ENCODE data around the gene TMEM9. TPM values are rescaled to one million over a fixed set of nuclear protein-coding genes. Genes with fewer than 3 reads are reported as not detected.

Gene TMEM9
- total RNA-seq (2014; rRNA removed; shearing (Covaris generic)) = 228 and 249 TPM in 2 replicates

GRCh38 chr1:201154389-201155165 is at the start of gene TMEM9:
Gene TMEM9 (minus strand): TSS chr1:201154474. CDS start chr1:201153923, 551 bp downstream.
- peaks cover 23% of the 10 kb centered on the region for H3K36me3 ChIP-seq (replicated peaks; ENCODE audit: control insufficient read depth, insufficient read depth, low read length)
- peak; percentile 96 for DNase-seq
- H3K27me3 ChIP-seq (ENCODE audit: control insufficient read depth, insufficient read depth, low read length) = no peaks in the 10 kb centered on the region; the same call in 1 of the 2 replicates
- peak within 1 kb of the TSS; percentile 69 for H3K4me3 ChIP-seq (ENCODE audit: insufficient read depth, low read depth, low read length)

DNA sequence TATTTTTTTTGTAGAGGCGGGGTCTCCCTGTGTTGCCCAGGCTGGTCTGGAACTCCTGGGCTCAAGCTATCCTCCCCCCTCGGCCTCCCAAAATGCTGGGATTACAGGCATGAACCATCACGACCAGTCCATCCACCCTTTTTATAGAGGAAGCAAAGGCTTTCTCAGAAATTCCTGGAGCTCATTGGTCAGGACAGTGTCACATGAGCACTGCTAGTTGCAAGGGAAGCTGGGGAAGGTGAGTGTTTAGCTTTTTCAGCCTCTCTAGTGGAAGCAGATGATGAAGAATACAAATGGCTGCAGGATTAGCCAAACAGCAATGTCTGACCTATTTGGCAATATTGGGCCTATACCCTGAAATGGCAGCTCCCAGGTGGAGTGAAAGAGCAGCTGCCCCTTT is 44.3 kb upstream of the TMEM9 start:
- no peaks in the 10 kb centered on the region for H3K27me3 ChIP-seq (ENCODE audit: control insufficient read depth, insufficient read depth, low read length)
- no peak overlapping the region for H3K4me3 ChIP-seq (ENCODE audit: insufficient read depth, low read depth, low read length)
- no peak for DNase-seq
- H3K36me3 ChIP-seq (replicated peaks; ENCODE audit: control insufficient read depth, insufficient read depth, low read length) = no peaks in the 10 kb centered on the region

DNA sequence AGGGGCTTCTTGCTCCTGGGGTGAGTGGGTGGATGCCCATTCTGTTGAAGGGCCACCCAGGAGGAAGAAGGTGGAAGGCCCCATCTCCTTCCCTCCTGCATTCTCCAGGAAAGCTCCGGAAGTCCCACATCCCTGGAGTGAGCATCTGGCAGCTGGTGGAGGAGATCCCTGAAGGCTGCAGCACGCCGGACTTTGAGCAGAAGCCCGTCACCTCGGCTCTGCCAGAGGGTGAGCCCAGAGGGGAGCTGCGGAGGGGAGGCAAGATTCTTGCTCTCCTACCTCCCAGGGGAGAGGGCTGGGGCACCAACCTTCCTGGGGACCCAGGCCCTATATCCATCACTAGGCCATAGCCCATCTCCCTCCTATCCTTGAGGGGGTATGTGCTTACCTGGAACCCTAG is 39.8 kb upstream of the TMEM9 start:
- no peak for DNase-seq
- Histone ChIP-seq H3K36me3 (replicated peaks; ENCODE audit: control insufficient read depth, insufficient read depth, low read length) (no peaks in the 10 kb centered on the region), H3K27me3 (ENCODE audit: control insufficient read depth, insufficient read depth, low read length) (no peaks in the 10 kb centered on the region; the same call in 1 of the 2 replicates), H3K4me3 (ENCODE audit: insufficient read depth, low read depth, low read length) (no peak overlapping the region)

DNA sequence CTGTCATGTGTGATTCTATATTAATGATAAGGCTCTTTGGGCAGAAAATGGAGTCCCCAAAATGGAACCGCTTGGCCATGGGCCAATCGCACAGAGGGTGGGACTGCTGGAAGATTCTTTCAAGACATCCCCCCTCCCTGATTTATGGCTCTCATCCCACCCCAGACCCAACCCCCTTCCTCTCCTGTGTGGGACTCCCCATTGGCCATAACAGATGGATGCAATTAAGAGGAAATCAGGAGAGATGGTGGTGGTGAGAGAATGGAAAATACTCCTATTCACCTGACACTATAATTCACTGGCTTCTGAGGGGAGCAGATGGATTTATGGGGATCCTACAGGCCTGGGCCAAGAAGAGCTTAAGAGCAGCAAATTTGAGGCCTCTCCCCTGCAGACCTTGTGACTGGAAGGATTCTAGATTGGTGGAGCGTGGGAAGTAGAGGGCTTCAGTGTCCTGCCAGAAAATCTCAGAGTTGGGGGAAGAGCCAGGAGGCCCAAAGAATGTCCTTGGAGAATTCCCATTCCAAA is 38.1 kb upstream of the TMEM9 start:
- H3K36me3 ChIP-seq (replicated peaks; ENCODE audit: control insufficient read depth, insufficient read depth, low read length) = no peaks in the 10 kb centered on the region
- no peaks in the 10 kb centered on the region; the same call in 1 of the 2 replicates for H3K27me3 ChIP-seq (ENCODE audit: control insufficient read depth, insufficient read depth, low read length)
- DNase-seq = no peak
- no peak overlapping the region for H3K4me3 ChIP-seq (ENCODE audit: insufficient read depth, low read depth, low read length)

DNA sequence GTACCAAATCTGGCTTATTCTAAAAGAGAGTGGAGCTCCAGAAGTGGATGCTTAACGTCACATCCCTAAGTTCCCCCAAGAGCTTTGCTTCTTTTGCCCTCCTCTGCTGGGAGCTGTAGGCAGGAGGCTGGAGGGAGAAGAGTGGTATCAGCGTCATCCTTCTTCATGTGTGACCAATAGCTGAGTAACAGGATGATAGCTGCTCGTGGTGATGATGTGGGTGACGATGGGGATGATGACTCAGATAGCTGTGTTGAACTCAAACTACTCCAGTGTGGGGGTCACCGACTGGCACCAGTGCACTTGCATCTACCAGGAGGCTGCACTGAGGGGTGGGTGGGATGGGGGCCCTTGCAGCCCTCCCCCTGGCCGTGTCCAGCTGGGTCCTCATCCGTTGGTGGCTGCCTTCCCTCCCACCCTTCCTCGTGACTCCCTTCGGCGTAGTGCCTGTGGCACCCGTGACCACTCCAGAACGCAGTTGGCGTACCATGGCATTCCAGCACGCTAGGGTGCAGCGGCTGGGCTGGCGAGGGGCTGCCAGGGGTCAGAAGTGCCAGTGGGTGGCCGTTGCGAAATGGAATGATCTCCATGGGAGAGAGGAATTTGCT is 37.5 kb upstream of the TMEM9 start:
- DNase-seq = no peak
- Histone ChIP-seq H3K36me3 (replicated peaks; ENCODE audit: control insufficient read depth, insufficient read depth, low read length) (no peaks in the 10 kb centered on the region), H3K4me3 (ENCODE audit: insufficient read depth, low read depth, low read length) (no peak overlapping the region)

GRCh38 chr1:201190624-201191051 is 36.4 kb upstream of the TMEM9 start, which contains the start of gene IGFN1:
Gene IGFN1 (plus strand): TSS chr1:201190824. CDS start chr1:201193294, 2,470 bp downstream.
- peak; percentile 87 for DNase-seq
- Histone ChIP-seq H3K4me3 (ENCODE audit: insufficient read depth, low read depth, low read length) (no peak within 1 kb of the TSS), H3K27me3 (ENCODE audit: control insufficient read depth, insufficient read depth, low read length) (no peaks in the 10 kb centered on the region; the same call in 1 of the 2 replicates), H3K36me3 (replicated peaks; ENCODE audit: control insufficient read depth, insufficient read depth, low read length) (no peaks in the 10 kb centered on the region)

More for the DNA sequence above, 37.5 kb upstream of the TMEM9 start:
- H3K27me3 ChIP-seq (ENCODE audit: control insufficient read depth, insufficient read depth, low read length) = no peaks in the 10 kb centered on the region; the same call in 1 of the 2 replicates

GRCh38 chr1:201190005-201190404 is 35.7 kb upstream of the TMEM9 start:
- Histone ChIP-seq H3K27me3 (ENCODE audit: control insufficient read depth, insufficient read depth, low read length) (no peaks in the 10 kb centered on the region; the same call in 1 of the 2 replicates), H3K36me3 (replicated peaks; ENCODE audit: control insufficient read depth, insufficient read depth, low read length) (no peaks in the 10 kb centered on the region), H3K4me3 (ENCODE audit: insufficient read depth, low read depth, low read length) (no peak overlapping the region)
- DNase-seq = no peak

- Histone ChIP-seq H3K4me3 (ENCODE audit: insufficient read depth, low read depth, low read length) (no peak overlapping the region), H3K36me3 (replicated peaks; ENCODE audit: control insufficient read depth, insufficient read depth, low read length) (no peaks in the 10 kb centered on the region), H3K27me3 (ENCODE audit: control insufficient read depth, insufficient read depth, low read length) (no peaks in the 10 kb centered on the region; the same call in 1 of the 2 replicates)
- no peak for DNase-seq
Observed at GRCh38 chr1:201189085-201189484, 34.8 kb upstream of the TMEM9 start.

DNA sequence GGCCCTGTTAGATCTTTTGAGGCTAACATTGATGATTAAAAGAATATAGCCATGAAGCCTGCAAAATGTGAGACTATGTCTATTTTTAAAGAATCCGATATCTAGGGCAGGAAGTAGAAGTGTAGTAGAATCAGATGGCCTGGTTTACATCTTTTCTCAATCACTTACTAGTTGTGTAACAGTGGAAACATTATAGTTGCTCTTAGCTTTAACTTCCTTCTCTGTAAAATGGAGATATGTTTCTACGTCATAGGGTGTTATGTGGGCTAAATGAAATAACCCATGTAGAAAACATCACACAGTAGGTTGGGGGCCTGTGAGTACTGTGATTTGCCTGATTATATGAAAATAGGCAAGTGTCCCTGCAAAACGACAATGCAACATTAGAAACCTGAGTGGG is 31.9 kb upstream of the TMEM9 start:
- Histone ChIP-seq H3K4me3 (ENCODE audit: insufficient read depth, low read depth, low read length) (no peak overlapping the region), H3K36me3 (replicated peaks; ENCODE audit: control insufficient read depth, insufficient read depth, low read length) (no peaks in the 10 kb centered on the region), H3K27me3 (ENCODE audit: control insufficient read depth, insufficient read depth, low read length) (no peaks in the 10 kb centered on the region; the same call in 1 of the 2 replicates)
- no peak for DNase-seq

DNA sequence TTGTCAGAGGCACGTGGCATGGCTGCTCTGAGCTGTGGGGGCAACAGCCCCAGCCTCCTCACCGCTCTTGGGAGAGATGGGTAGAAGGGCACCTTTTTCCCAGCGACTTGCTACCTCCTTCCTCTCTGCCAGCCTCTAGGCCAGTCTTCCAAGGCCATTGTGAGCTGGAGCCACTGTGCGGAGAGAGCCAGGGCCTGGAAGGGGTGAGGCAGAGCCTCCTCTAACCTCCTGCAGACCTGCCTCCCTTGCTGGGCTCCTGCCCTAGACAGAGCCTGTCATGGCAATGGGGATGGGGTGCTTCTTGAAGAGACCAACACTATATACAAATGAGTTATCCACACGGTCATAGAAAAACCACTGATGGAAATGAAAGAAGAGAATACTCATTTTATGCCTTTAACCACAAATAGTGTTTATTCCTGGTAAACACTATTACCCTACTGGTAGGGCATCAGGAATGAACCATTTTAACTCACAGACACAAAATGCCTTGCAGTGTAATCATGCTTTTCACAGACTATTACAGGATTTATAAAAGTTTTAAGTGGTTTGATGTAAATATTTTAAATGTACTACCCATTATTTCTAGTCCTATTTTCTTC is 31.4 kb upstream of the TMEM9 start:
- Histone ChIP-seq H3K4me3 (ENCODE audit: insufficient read depth, low read depth, low read length) (no peak overlapping the region), H3K27me3 (ENCODE audit: control insufficient read depth, insufficient read depth, low read length) (peaks cover 3% of the 10 kb centered on the region), H3K36me3 (replicated peaks; ENCODE audit: control insufficient read depth, insufficient read depth, low read length) (no peaks in the 10 kb centered on the region)
- no peak for DNase-seq

DNA sequence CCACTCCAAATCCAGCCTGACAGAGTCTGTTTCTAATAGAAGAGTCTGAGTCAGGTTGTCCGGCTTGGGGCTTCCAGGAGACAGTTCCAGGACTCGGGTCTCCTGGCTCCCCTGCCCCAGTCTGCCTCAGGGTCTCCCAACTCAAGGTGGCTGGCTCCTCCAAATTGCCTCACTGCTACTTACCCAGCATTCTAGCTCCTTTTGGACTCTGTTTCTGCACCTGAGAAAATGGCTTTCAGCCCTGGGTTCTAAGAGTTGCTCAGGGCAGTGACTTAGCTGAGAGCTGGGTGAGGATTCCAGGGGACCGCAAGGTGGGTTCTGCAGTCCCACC is 30.8 kb upstream of the TMEM9 start:
- Histone ChIP-seq H3K27me3 (ENCODE audit: control insufficient read depth, insufficient read depth, low read length) (peaks cover 3% of the 10 kb centered on the region), H3K4me3 (ENCODE audit: insufficient read depth, low read depth, low read length) (no peak overlapping the region)
- no peak for DNase-seq

DNA sequence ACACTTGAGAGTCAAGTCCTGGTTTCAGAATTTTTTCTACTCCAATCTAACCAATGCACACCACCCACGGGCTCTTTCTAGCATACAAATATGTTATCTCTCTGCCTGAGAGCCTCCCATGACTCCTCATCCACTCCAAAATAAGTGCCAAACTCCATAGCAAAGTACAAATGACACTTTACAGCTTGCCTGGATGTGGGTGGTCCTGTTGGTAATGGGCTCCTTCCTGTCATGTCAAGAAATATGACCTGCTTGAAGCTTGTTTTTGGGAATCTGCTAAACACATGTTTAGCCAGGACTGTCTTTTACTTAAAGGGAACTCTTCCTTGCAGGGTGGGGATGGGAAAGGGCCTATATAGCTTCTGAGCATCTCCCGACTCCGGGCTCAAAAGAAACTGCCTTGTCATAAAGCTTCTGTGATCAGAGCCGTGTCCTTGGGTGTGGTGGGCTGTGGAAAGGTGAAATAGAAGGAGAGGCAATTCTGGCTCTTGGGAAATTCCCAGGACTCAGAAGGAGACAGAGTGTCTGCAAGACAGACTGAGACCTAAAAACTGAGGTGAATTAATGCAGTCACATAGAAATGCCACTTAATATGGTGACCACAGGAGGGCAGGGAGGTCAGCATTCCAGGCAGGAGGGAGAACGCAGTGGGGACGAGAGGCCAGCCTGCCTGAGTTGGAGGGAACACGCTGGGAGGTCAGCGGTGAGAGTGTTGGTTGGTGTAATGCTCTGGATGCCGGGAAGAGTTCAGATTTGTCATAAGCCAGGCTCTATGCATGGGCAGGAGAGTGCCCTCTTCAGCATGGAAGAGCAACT is 30.2 kb upstream of the TMEM9 start:
- no peak overlapping the region for H3K4me3 ChIP-seq (ENCODE audit: insufficient read depth, low read depth, low read length)
- H3K36me3 ChIP-seq (replicated peaks; ENCODE audit: control insufficient read depth, insufficient read depth, low read length) = no peaks in the 10 kb centered on the region
- DNase-seq = peak; percentile 70
- H3K27me3 ChIP-seq (ENCODE audit: control insufficient read depth, insufficient read depth, low read length) = peaks cover 3% of the 10 kb centered on the region

More for the DNA sequence above, 30.8 kb upstream of the TMEM9 start:
- no peaks in the 10 kb centered on the region for H3K36me3 ChIP-seq (replicated peaks; ENCODE audit: control insufficient read depth, insufficient read depth, low read length)

DNA sequence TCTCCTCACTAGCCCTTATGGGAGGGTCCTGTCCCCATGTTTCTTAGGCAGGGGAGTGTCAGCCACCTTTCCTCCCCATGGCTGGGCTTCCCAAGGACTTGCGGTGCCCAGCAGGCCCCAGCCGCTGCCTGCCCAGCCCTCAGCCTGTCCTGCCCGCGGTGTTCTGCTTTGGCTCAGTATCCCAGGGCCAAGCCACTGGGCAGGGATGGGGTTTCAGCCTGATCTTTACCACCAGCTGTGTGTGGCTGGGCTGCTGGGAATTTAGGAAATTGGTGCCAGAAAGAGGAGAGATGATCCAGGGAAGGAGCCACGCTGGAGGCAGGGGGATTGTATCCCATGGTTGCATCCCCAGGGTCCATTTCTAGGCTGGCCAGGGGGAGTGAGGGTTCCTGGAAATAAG is 29.5 kb upstream of the TMEM9 start:
- no peak for DNase-seq
- Histone ChIP-seq H3K4me3 (ENCODE audit: insufficient read depth, low read depth, low read length) (no peak overlapping the region), H3K36me3 (replicated peaks; ENCODE audit: control insufficient read depth, insufficient read depth, low read length) (no peaks in the 10 kb centered on the region), H3K27me3 (ENCODE audit: control insufficient read depth, insufficient read depth, low read length) (peaks cover 3% of the 10 kb centered on the region)

DNA sequence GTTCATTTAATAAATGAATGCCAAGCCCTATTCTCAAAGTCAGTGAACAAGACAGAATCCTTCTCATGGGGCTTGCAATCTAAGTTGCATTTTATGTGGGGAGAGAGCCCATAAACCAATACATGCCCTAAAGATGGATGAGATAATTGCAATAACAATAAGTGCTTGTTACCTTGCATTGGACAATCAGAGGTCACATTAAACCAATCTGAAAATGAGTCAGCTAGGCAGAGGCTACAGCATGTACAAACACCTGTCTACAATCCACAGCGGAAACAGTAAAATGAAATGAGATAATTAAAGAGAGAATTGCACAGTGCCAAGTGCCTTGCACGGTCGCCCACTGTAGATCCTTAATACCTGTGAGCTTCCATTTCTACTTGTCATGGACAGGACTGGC is 28.9 kb upstream of the TMEM9 start:
- DNase-seq = no peak
- Histone ChIP-seq H3K27me3 (ENCODE audit: control insufficient read depth, insufficient read depth, low read length) (peaks cover 3% of the 10 kb centered on the region), H3K36me3 (replicated peaks; ENCODE audit: control insufficient read depth, insufficient read depth, low read length) (no peaks in the 10 kb centered on the region), H3K4me3 (ENCODE audit: insufficient read depth, low read depth, low read length) (no peak overlapping the region)
